Stimulated activated CD8-positive, alpha-beta memory T cell treated with anti-CD3 and anti-CD28 coated beads, Interleukin-7, amount 100 ng/mL, for 4 hours (primary cell): ENCODE data around the gene RIMS3.
"Not testable (repeated sequence)": the region's sequence is repeated elsewhere in the genome, so short reads cannot be mapped to it uniquely, and the experiment has no call there.

Experiments
- DNase-seq, 2 donors: peaks; one replicate each; pipeline ENCODE4 v3.0.0-alpha.2; 2020; ENCODE audit warnings: low read depth in 2 of 2

Gene RIMS3

DNA sequence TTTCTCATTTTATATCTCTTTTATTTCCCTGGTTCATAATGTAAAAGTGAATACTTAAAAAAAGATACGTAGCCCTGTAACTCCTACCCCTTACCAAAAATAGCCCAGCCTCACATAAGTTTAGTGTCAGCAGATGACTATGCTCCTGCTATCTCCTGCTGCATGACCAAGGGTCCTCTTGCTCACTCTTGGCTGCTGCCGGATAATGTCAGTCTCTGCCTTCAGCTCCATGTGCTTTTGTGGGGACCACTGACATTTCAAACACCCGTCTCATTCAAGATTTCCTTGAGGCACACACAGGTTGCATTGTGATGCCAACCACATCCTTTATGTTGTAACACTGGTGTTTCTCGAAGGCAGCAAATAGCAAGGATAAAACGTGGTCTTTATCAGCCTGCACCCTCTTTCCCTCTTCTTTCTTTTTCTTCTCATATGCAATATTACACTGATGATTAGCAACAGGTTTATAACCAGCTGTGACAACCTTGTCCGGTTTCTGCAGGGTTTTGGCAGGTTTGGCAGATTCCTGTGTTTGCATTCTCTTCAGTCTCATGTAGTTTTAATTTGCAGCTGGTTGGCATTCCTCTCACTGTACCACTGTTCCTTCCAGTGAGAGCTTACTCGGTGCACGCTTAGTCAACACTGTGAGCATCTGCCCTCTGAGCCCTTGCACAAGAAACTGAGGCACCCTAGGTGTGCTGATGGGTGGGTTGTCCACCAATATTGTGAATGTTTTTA lies 71.9 kb downstream of the RIMS3 start:
- no peak for DNase-seq

DNA sequence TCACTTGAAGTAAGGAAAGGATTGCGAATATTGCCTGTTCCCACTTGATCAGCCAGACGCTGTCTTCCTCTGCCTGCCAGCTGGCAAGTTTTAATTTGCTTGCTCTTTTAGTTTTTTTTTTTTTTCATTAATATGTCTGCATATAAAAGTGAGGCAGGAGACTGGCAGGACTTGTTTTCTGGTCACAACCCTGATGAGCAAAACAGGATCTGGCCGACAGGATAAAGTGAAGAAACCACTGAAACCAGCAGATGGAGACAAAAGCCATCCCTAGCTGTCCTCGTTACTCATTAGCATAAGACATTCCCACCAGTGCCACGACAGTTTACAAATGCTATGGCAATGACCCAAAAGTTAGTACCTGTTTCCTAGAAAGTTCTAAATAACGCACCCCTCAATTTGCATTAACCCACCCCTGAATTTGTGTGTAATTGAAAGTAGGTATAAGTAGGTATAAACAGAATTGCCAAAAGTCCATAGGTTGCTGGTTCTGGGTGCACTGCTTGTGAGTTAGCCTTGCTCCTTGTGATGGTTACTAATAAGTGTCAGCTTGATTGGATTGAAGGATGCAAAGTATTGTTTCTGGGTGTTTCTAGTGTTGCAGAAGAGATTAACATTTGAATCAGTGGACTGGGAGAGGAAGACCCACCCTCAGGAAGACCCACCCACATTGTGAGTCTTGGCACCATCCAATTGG lies 73.2 kb downstream of the RIMS3 start:
- no peak for DNase-seq

DNA sequence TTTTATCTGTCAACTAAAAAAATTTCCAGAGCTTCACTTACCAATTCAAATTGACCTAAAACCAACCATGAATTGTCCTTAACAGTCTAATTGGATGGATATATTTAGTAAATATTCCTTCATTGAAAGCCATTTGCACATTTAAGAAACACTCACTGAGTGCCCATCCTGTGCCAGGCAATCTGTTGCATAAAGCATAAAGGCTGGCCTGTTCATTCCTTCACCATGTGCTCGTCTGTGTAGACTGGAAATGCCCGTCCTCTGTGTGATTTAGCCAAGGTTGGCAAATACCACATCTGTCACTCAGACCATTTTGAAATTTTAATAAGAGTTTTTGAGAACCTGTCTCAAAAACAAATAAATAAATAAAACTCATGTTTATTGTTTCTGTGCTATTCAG lies 76.9 kb downstream of the RIMS3 start:
- DNase-seq = no peak

- no peak for DNase-seq
Measured at GRCh38 chr1:40583980-40584379, 81.5 kb downstream of the RIMS3 start.

DNA sequence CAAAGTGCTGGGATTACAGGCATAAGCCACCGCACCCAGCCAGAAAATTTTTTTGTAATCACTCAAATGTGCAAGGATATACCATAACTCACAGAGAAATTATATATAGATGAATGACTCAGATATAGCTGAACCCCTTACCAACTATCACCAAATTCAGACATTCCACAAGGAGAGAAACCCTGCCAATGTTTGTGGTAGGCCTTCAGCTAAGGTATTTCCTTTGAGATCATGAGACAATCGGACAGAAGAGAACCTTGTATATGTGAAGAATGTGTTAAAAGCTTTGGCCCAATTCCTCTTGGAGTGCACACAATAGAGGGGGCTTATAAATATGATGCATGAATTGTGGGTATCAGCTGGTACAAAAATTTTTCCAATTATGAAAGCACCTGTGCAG lies 83.4 kb downstream of the RIMS3 start:
- no peak for DNase-seq

GRCh38 chr1:40575336-40575735 lies 90.1 kb downstream of the RIMS3 start:
- DNase-seq = no peak

GRCh38 chr1:40574805-40575204 lies 90.7 kb downstream of the RIMS3 start:
- not testable (repeated sequence) for DNase-seq
